ENCODE data around the gene HDAC9. TPM values are rescaled to one million over a fixed set of nuclear protein-coding genes. Genes with fewer than 3 reads are reported as not detected.

The HDAC9 gene
- total RNA-seq, 1 donor from 2014 or later, result 28.6 TPM

GRCh38 chr7:18828994-18829857 is 333.7 kb downstream of the HDAC9 start:
- Histone ChIP-seq H3K27ac (no peak overlapping the region), H3K4me3 (no peak overlapping the region), H3K4me1 (no peaks in the 10 kb centered on the region), H3F3A (ENCODE audit: low read depth) (no peaks in the 10 kb centered on the region), H2AFZ (replicated peaks) (no peak overlapping the region), H3K36me3 (no peaks in the 10 kb centered on the region), H3K9me3 (ENCODE audit: low read depth) (no peaks in the 10 kb centered on the region), H4K20me1 (ENCODE audit: low read depth) (no peaks in the 10 kb centered on the region), H3K9ac (no peak overlapping the region), H3K79me2 (ENCODE audit: low read depth) (no peaks in the 10 kb centered on the region), H3K4me2 (no peak overlapping the region), H3K27me3 (no peaks in the 10 kb centered on the region)
- Mint-ChIP-seq H3K4me1 (peaks cover 10% of the 10 kb centered on the region), H3K4me3 (no peak overlapping the region), H3K27ac (no peak overlapping the region), H3K9me3 (no peaks in the 10 kb centered on the region), H3K36me3 (no peaks in the 10 kb centered on the region), H3K27me3 (ENCODE audit: insufficient read depth, low read depth) (peaks cover 2% of the 10 kb centered on the region)
- no peak for TF ChIP-seq EZH2phosphoT487 (IDR thresholded peaks at IDR 0.05)
- no peak for TF ChIP-seq EZH2 (IDR thresholded peaks at IDR 0.05)
- no peak for TF ChIP-seq CTCF (IDR thresholded peaks at IDR 0.05)
- DNase-seq (ENCODE audit: low spot score), result no peak

GRCh38 chr7:18829858-18830285 is 334.3 kb downstream of the HDAC9 start:
- no peak overlapping the region for H3K4me2 ChIP-seq
- H4K20me1 ChIP-seq (ENCODE audit: low read depth), result no peaks in the 10 kb centered on the region
- H3K27ac ChIP-seq, result no peak overlapping the region
- H3F3A ChIP-seq (ENCODE audit: low read depth), result no peaks in the 10 kb centered on the region
- Mint-ChIP-seq H3K4me3 (no peak overlapping the region), H3K36me3 (no peaks in the 10 kb centered on the region), H3K27me3 (ENCODE audit: insufficient read depth, low read depth) (peaks cover 2% of the 10 kb centered on the region), H3K9me3 (no peaks in the 10 kb centered on the region), H3K27ac (no peak overlapping the region), H3K4me1 (peaks cover 16% of the 10 kb centered on the region)
- no peaks in the 10 kb centered on the region for H3K79me2 ChIP-seq (ENCODE audit: low read depth)
- no peaks in the 10 kb centered on the region for H3K36me3 ChIP-seq
- no peak overlapping the region for H2AFZ ChIP-seq (replicated peaks)
- no peaks in the 10 kb centered on the region for H3K9me3 ChIP-seq (ENCODE audit: low read depth)
- no peaks in the 10 kb centered on the region for H3K27me3 ChIP-seq
- H3K4me1 ChIP-seq, result no peaks in the 10 kb centered on the region
- DNase-seq (ENCODE audit: low spot score), result no peak
- no peak overlapping the region for H3K4me3 ChIP-seq
- H3K9ac ChIP-seq, result no peak overlapping the region
- TF ChIP-seq EZH2 (IDR thresholded peaks at IDR 0.05) (no peak), EZH2phosphoT487 (IDR thresholded peaks at IDR 0.05) (no peak), CTCF (IDR thresholded peaks at IDR 0.05) (no peak)

GRCh38 chr7:18831419-18831818 is 335.9 kb downstream of the HDAC9 start:
- H3K36me3 ChIP-seq, result no peaks in the 10 kb centered on the region
- no peaks in the 10 kb centered on the region for H3K36me3 Mint-ChIP-seq
- H3K79me2 ChIP-seq (ENCODE audit: low read depth), result no peaks in the 10 kb centered on the region
- no peak for DNase-seq (ENCODE audit: low spot score)
- H2AFZ ChIP-seq (replicated peaks), result no peak overlapping the region
- peaks cover 2% of the 10 kb centered on the region for H3K27me3 Mint-ChIP-seq (ENCODE audit: insufficient read depth, low read depth)
- no peak overlapping the region for H3K4me3 ChIP-seq
- no peaks in the 10 kb centered on the region for H3K9me3 ChIP-seq (ENCODE audit: low read depth)
- no peak overlapping the region for H3K4me3 Mint-ChIP-seq
- no peaks in the 10 kb centered on the region for H3F3A ChIP-seq (ENCODE audit: low read depth)
- H3K27ac Mint-ChIP-seq, result no peak overlapping the region
- no peak overlapping the region for H3K27ac ChIP-seq
- no peaks in the 10 kb centered on the region for H3K4me1 ChIP-seq
- H4K20me1 ChIP-seq (ENCODE audit: low read depth), result no peaks in the 10 kb centered on the region
- H3K4me2 ChIP-seq, result no peak overlapping the region
- no peaks in the 10 kb centered on the region for H3K27me3 ChIP-seq
- peaks cover 26% of the 10 kb centered on the region for H3K4me1 Mint-ChIP-seq
- no peak overlapping the region for H3K9ac ChIP-seq
- no peaks in the 10 kb centered on the region for H3K9me3 Mint-ChIP-seq
- no peak for TF ChIP-seq EZH2phosphoT487 (IDR thresholded peaks at IDR 0.05)
- no peak for TF ChIP-seq EZH2 (IDR thresholded peaks at IDR 0.05)
- no peak for TF ChIP-seq CTCF (IDR thresholded peaks at IDR 0.05)
